ENCODE results near the gene EVI5.

GRCh38 chr1:92820551-92820950 lies 35.6 kb upstream of the EVI5 start:
- TF ChIP-seq GATA2 (IDR thresholded peaks at IDR 0.05; ENCODE audit: low read depth, low read length) (no peak), GATA3 (IDR thresholded peaks at IDR 0.05; ENCODE audit: low read depth, low read length) (no peak)

Data from SH-SY5Y (cell line).